Activated CD8-positive, alpha-beta T cell treated with anti-CD3 and anti-CD28 coated beads, Interleukin-2, amount 10 ng/mL, durations not matched to agents 7 days and 5 days (primary cell): ENCODE results near the gene CSKMT. TPM values are rescaled to one million over a fixed set of nuclear protein-coding genes. Genes with fewer than 3 reads are reported as not detected.
"Not testable (repeated sequence)": the region's sequence is repeated elsewhere in the genome, so short reads cannot be mapped to it uniquely, and the experiment has no call there.

Source experiments
- ATAC-seq: fragments of 150-1000 bp; cut with Tn5 transposase; one replicate; pipeline ENCODE4 v1.10.0; 2021; ENCODE audit warnings: moderate library complexity
- CTCF ChIA-PET: fragments of 350-600 bp; sonication (Branson Sonifier 250); formaldehyde crosslinking; loops from one replicate; lab custom pipeline; 2021; ENCODE audit warnings: antibody characterized with exemption; lab: Charles Lee
- POLR2A ChIA-PET: fragments of 350-600 bp; sonication (Branson Sonifier 250); formaldehyde crosslinking; loops from one replicate; lab custom pipeline; 2021; ENCODE audit warnings: antibody characterized with exemption; lab: Charles Lee
- DNase-seq: peaks from one replicate; pipeline ENCODE4 v3.0.0-alpha.2; 2020
- H3K27ac Mint-ChIP-seq: one replicate; pipeline ENCODE4 v1.8.0; 2021; ENCODE audit warnings: mild to moderate bottlenecking, mixed read lengths
- H3K27me3 Mint-ChIP-seq: one replicate; pipeline ENCODE4 v1.8.0; 2021; ENCODE audit warnings: low read depth, mixed read lengths
- H3K36me3 Mint-ChIP-seq: one replicate; pipeline ENCODE4 v1.8.0; 2021; ENCODE audit warnings: low read depth, mixed read lengths
- H3K4me1 Mint-ChIP-seq: one replicate; pipeline ENCODE4 v1.8.0; 2021; ENCODE audit warnings: low read depth, mixed read lengths
- H3K4me3 Mint-ChIP-seq: one replicate; pipeline ENCODE4 v1.8.0; 2021; ENCODE audit warnings: mild to moderate bottlenecking, mixed read lengths
- H3K9me3 Mint-ChIP-seq: one replicate; pipeline ENCODE4 v1.8.0; 2022; ENCODE audit warnings: mixed read lengths; ENCODE audit not compliant: insufficient read depth
- total RNA-seq, 2 experiments: library from RNA; stranded (reverse); gene quantifications; one replicate each; pipeline ENCODE4 v1.2.3, GENCODE V29; 2021

CSKMT gene
- total RNA-seq, 2 experiments from 2014 or later: 21.9 to 22.8 TPM

GRCh38 chr11:62645946-62646824, 18.9 kb upstream of the CSKMT start, which contains the start of gene GANAB:
Gene GANAB, minus strand, starts transcription at chr11:62646613. Its CDS starts 14 bp downstream, at chr11:62646599.
- Mint-ChIP-seq H3K36me3 (peaks cover 46% of the 10 kb centered on the region), H3K4me1 (peaks cover 32% of the 10 kb centered on the region), H3K9me3 (no peaks in the 10 kb centered on the region), H3K27me3 (no peaks in the 10 kb centered on the region), H3K27ac (peak within 1 kb of the TSS; percentile 96), H3K4me3 (peak within 1 kb of the TSS; percentile 99)
- CTCF ChIA-PET: interaction anchor here (0.7 to 1.6 kb wide), 3 partner anchors 54 to 251 kb away, joined by 3 to 10 read pairs (median 3); partner anchors contain the start of gene TUT1
- DNase-seq (peak; percentile 100), ATAC-seq (peak; percentile 98)
- POLR2A ChIA-PET: interaction anchor here (0.7 to 8.9 kb wide), 12 partner anchors 11 to 195 kb away, joined by 3 to 76 read pairs (median 5); partner anchors contain the start of genes B3GAT3, C11orf98, CSKMT and HNRNPUL2

- H3K27ac Mint-ChIP-seq: peak overlapping the region; percentile 96
Measured at GRCh38 chr11:62646825-62647608, 18.1 kb upstream of the CSKMT start.

GRCh38 chr11:62647609-62648005, 17.5 kb upstream of the CSKMT start:
- DNase-seq (no peak), ATAC-seq (no peak)
- Mint-ChIP-seq H3K36me3 (peaks cover 46% of the 10 kb centered on the region), H3K27ac (peak overlapping the region; percentile 43), H3K4me1 (peaks cover 34% of the 10 kb centered on the region), H3K9me3 (no peaks in the 10 kb centered on the region), H3K4me3 (no peak overlapping the region), H3K27me3 (no peaks in the 10 kb centered on the region)
- POLR2A ChIA-PET: interaction anchor here (0.7 to 8.9 kb wide), 7 partner anchors 9 to 74 kb away, joined by 3 to 76 read pairs (median 9); partner anchors contain the start of genes C11orf98, CSKMT, LBHD1 and TUT1
- CTCF ChIA-PET: no interaction called here

More at GRCh38 chr11:62646825-62647608, 18.1 kb upstream of the CSKMT start:
- CTCF ChIA-PET: interaction anchor here (1.6 kb wide), 1 partner anchor 55 kb away, joined by 10 read pairs; the partner anchor contains the start of gene TUT1
- H3K4me1 Mint-ChIP-seq: peaks cover 30% of the 10 kb centered on the region
- ATAC-seq (peak; percentile 2), DNase-seq (no peak)
- H3K27me3 Mint-ChIP-seq: no peaks in the 10 kb centered on the region
- peak overlapping the region; percentile 99 for H3K4me3 Mint-ChIP-seq
- POLR2A ChIA-PET: interaction anchor here (1.0 to 8.9 kb wide), 9 partner anchors 10 to 194 kb away, joined by 3 to 76 read pairs (median 6); partner anchors contain the start of genes B3GAT3, C11orf98, CSKMT and HNRNPUL2
- H3K36me3 Mint-ChIP-seq: peaks cover 44% of the 10 kb centered on the region
- no peaks in the 10 kb centered on the region for H3K9me3 Mint-ChIP-seq

GRCh38 chr11:62648185-62648966, 16.7 kb upstream of the CSKMT start:
- ATAC-seq (no peak), DNase-seq (no peak)
- Mint-ChIP-seq H3K4me3 (no peak overlapping the region), H3K4me1 (peaks cover 32% of the 10 kb centered on the region), H3K36me3 (peaks cover 43% of the 10 kb centered on the region), H3K9me3 (no peaks in the 10 kb centered on the region), H3K27me3 (no peaks in the 10 kb centered on the region), H3K27ac (peak overlapping the region; percentile 43)
- ChIA-PET POLR2A (interaction anchor here (0.7 to 8.9 kb wide), 7 partner anchors 17 to 193 kb away, joined by 3 to 76 read pairs (median 3); partner anchors contain the start of genes B3GAT3, C11orf98, CSKMT and EML3), CTCF (interaction anchor here (1.6 kb wide), 1 partner anchor 55 kb away, joined by 3 read pairs; no protein-coding TSS in a partner anchor)

- Mint-ChIP-seq H3K36me3 (peaks cover 42% of the 10 kb centered on the region), H3K4me1 (peaks cover 35% of the 10 kb centered on the region), H3K27me3 (no peaks in the 10 kb centered on the region), H3K9me3 (no peaks in the 10 kb centered on the region), H3K4me3 (no peak overlapping the region), H3K27ac (no peak overlapping the region)
- POLR2A ChIA-PET: interaction anchor here (1.1 to 8.9 kb wide), 5 partner anchors 16 to 192 kb away, joined by 3 to 76 read pairs (median 5); partner anchors contain the start of genes B3GAT3, C11orf98, CSKMT and EML3
- ATAC-seq: no peak
- CTCF ChIA-PET: interaction anchor here (1.0 to 1.6 kb wide), 2 partner anchors 56 to 157 kb away, joined by 3 read pairs; no protein-coding TSS in a partner anchor
- DNase-seq: no peak
Measured at GRCh38 chr11:62648967-62649364, 16.1 kb upstream of the CSKMT start.

- peaks cover 37% of the 10 kb centered on the region for H3K36me3 Mint-ChIP-seq
- ATAC-seq: no peak
- peaks cover 37% of the 10 kb centered on the region for H3K4me1 Mint-ChIP-seq
- no peaks in the 10 kb centered on the region for H3K9me3 Mint-ChIP-seq
- CTCF ChIA-PET: interaction anchor here (1.0 to 1.6 kb wide), 2 partner anchors 56 to 157 kb away, joined by 3 read pairs; no protein-coding TSS in a partner anchor
- DNase-seq: no peak
- H3K27me3 Mint-ChIP-seq: no peaks in the 10 kb centered on the region
- POLR2A ChIA-PET: interaction anchor here (1.1 to 8.9 kb wide), 4 partner anchors 16 to 191 kb away, joined by 3 to 76 read pairs (median 7); partner anchors contain the start of genes C11orf98, CSKMT, EML3 and LBHD1
- H3K27ac Mint-ChIP-seq: no peak overlapping the region
- no peak overlapping the region for H3K4me3 Mint-ChIP-seq
Measured at GRCh38 chr11:62649486-62649885, 15.6 kb upstream of the CSKMT start.

- ChIA-PET CTCF (interaction anchor here (1.0 to 1.4 kb wide), 3 partner anchors 15 to 58 kb away, joined by 3 read pairs; partner anchors contain the start of genes C11orf98 and CSKMT), POLR2A (interaction anchor here (1.1 to 8.9 kb wide), 2 partner anchors 15 to 58 kb away, joined by 3 to 76 read pairs; partner anchors contain the start of genes C11orf98, CSKMT and GNG3)
- not testable (repeated sequence) for DNase-seq, H3K27ac Mint-ChIP-seq, H3K27me3 Mint-ChIP-seq, H3K9me3 Mint-ChIP-seq, H3K4me3 Mint-ChIP-seq, ATAC-seq
- H3K36me3 Mint-ChIP-seq: peaks cover 33% of the 10 kb centered on the region
- H3K4me1 Mint-ChIP-seq: peaks cover 34% of the 10 kb centered on the region
Measured at GRCh38 chr11:62650283-62650682, 14.8 kb upstream of the CSKMT start.

GRCh38 chr11:62652161-62653006, 12.7 kb upstream of the CSKMT start:
- ChIA-PET CTCF (interaction anchor here (1.0 to 1.4 kb wide), 5 partner anchors 8 to 258 kb away, joined by 3 to 10 read pairs (median 4); partner anchors contain the start of genes C11orf98, CSKMT and TUT1), POLR2A (interaction anchor here (0.6 to 2.1 kb wide), 23 partner anchors 9 to 189 kb away, joined by 3 to 27 read pairs (median 5); partner anchors contain the start of genes B3GAT3, C11orf98, CSKMT and HNRNPUL2)
- peak; percentile 7 for ATAC-seq

GRCh38 chr11:62654297-62654696, 10.8 kb upstream of the CSKMT start:
- Mint-ChIP-seq H3K4me3 (peak overlapping the region; percentile 23), H3K27ac (peak overlapping the region; percentile 57), H3K9me3 (no peaks in the 10 kb centered on the region), H3K4me1 (peaks cover 26% of the 10 kb centered on the region), H3K36me3 (peaks cover 12% of the 10 kb centered on the region), H3K27me3 (no peaks in the 10 kb centered on the region)
- ChIA-PET CTCF (interaction anchor here (1.8 to 2.3 kb wide), 3 partner anchors 10 to 40 kb away, joined by 5 to 15 read pairs (median 11); partner anchors contain the start of genes C11orf98, CSKMT, LBHD1 and UQCC3), POLR2A (interaction anchor here (0.7 to 4.1 kb wide), 5 partner anchors 11 to 33 kb away, joined by 3 to 62 read pairs (median 3); partner anchors contain the start of genes B3GAT3, C11orf98 and CSKMT)
- DNase-seq (no peak), ATAC-seq (no peak)

More at GRCh38 chr11:62652161-62653006, 12.7 kb upstream of the CSKMT start:
- peak overlapping the region; percentile 91 for H3K27ac Mint-ChIP-seq
- peak overlapping the region; percentile 87 for H3K4me3 Mint-ChIP-seq
- H3K27me3 Mint-ChIP-seq: no peaks in the 10 kb centered on the region
- peaks cover 25% of the 10 kb centered on the region for H3K36me3 Mint-ChIP-seq
- no peak for DNase-seq
- H3K9me3 Mint-ChIP-seq: no peaks in the 10 kb centered on the region
- peaks cover 26% of the 10 kb centered on the region for H3K4me1 Mint-ChIP-seq
